Measurements from ENCODE around the gene PTAR1.

Gene PTAR1

DNA sequence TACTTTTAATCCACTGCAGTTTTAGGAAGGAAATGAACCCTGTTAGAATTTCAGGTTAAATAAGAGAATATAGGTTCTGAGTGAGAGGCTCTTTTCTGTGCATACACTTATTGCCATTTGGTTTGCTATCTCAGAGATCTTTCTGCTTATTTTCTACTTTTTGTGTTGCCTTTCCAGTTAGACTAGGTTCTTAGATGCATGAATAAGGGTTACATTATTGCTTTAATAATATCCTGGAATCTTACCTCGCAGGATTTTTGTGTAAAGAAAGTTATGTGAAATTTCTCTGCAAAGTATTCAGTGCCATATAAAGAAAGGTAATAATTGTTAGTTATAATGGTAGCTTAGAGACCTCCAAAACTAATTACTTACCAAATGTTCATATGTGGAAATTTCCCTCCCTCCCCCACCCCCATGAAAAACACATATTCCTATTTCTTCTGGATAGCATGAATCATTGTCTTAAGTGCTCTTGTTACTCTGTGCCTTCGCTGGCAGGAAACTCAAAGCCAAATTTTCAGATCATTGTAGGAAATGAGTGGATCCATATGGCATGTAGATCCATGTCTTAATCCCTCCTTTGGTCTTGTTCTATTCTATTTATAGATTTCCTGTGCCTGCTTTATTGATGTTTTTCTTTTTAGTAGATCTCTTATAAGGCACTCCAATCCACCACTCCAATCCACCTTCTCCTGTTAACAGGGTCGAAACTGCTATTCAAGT is 84.9 kb downstream of the PTAR1 start:
- no peak for DNase-seq

DNA sequence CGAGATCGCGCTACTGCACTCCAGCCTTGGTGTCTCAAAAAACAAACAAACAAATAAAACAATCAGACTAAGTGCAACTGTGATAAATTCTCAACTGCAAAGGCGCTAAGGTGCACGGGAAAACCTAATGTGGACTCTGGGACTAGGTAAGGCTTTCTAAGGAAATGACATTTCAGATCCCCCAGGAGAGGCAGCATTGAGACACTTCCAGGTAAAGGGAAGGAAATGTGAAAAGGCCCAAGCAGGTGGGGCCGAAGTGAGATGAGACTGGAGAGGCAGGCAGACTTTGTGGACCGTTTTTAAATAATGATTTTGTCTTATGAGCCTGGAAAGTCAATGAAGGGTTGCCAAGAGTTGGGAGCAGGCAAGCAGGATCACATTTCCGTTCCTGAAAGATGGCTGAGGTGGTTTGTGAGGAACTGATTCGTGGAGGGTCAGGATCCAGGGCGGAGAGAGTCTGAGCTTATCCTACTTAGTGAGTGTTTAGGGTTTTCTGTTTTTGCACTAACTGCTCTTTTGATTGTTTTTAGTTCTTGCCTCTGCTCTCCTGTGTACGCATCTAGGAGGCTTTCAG is 85.6 kb downstream of the PTAR1 start:
- TF ChIP-seq GATA1 (IDR thresholded peaks at IDR 0.05; ENCODE audit: low read depth, low read length) (no peak), POLR2A (IDR thresholded peaks at IDR 0.05; ENCODE audit: low read length) (no peak)
- no peak for DNase-seq

More for the DNA sequence above, 84.9 kb downstream of the PTAR1 start:
- TF ChIP-seq POLR2A (IDR thresholded peaks at IDR 0.05; ENCODE audit: low read length): no peak
- TF ChIP-seq GATA1 (IDR thresholded peaks at IDR 0.05; ENCODE audit: low read depth, low read length): no peak

GRCh38 chr9:69673311-69673640 is 86.5 kb downstream of the PTAR1 start:
- no peak for DNase-seq
- TF ChIP-seq GATA1 (IDR thresholded peaks at IDR 0.05; ENCODE audit: low read depth, low read length) (no peak), POLR2A (IDR thresholded peaks at IDR 0.05; ENCODE audit: low read length) (no peak)

GRCh38 chr9:69672596-69673310 is 87.1 kb downstream of the PTAR1 start:
- peak; percentile 75 to 81 for DNase-seq
- TF ChIP-seq GATA1 (IDR thresholded peaks at IDR 0.05; ENCODE audit: low read depth, low read length): no peak
- TF ChIP-seq POLR2A (IDR thresholded peaks at IDR 0.05; ENCODE audit: low read length): no peak

DNA sequence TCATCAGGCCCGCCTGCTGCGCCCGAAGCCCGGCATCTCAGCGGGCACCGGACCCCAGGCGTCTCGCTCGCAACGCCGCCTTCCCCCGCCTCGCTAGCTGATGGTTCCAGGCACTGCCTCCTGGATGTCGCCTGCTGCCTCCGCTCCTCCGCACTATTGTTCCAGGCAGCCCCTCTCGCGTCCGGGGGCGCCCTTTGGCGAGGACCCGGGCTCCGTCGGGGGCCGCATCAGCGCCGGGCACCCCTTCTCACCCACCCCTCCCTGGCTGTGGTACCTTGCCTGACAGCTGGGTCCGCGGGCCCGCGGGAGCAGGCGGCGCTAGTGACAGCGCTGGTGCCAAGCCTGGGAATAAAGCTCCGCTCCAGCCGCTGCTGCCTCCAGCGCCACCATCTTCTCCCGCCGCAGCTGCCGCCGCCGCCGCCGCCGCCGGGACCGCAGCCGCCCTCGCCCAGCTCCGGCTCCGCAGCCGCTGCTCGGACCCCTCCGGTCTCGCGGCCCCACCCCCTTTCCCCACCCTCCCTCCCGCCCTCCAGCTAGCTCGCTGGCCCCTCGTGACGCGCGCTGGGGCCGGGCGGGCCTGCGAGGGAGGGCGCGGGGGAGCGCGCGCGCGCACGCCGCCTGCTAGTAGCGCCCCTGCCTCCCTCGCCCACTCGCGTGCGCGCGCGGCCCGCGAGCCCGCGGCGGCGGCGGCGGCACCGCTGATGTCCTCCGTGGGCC is 87.8 kb downstream of the PTAR1 start, which contains the start of gene APBA1:
APBA1 (minus strand) TSS at position 493 of the 717 bp plus-strand sequence.
- TF ChIP-seq POLR2A (IDR thresholded peaks at IDR 0.05; ENCODE audit: low read length) (no peak), GATA1 (IDR thresholded peaks at IDR 0.05; ENCODE audit: low read depth, low read length) (no peak)
- peak; percentile 55 to 72 for DNase-seq

DNA sequence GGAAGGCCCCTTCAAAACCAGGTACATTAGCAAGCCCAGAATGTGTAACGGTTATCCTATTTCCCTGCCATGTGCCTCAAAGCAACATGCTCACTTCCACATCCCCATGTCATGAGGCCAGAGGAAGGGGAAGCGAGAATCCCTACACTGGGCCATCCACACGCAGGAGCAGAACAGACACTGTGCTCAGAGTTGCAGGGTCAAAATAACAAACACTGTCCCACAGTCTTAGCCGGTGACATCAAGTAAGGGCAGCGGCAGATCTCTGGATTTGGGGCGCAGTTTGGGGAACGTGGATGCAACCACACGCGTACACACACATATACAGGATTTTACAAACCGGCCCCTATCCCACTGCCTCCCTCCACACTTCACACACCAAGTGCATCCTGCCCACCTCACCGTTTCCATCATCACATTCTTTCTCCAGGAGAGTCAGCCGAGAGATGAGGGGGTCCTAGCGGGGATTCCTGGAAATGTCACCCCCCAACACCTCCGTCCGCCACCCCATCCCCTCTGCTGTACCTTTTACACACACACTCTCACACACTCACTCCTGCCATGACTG is 88.4 kb downstream of the PTAR1 start:
- TF ChIP-seq GATA1 (IDR thresholded peaks at IDR 0.05; ENCODE audit: low read depth, low read length) (no peak), POLR2A (IDR thresholded peaks at IDR 0.05; ENCODE audit: low read length) (no peak)
- DNase-seq: no peak

GRCh38 chr9:69667306-69667705 is 92.5 kb downstream of the PTAR1 start:
- TF ChIP-seq POLR2A (IDR thresholded peaks at IDR 0.05; ENCODE audit: low read length) (no peak), GATA1 (IDR thresholded peaks at IDR 0.05; ENCODE audit: low read depth, low read length) (no peak)

DNA sequence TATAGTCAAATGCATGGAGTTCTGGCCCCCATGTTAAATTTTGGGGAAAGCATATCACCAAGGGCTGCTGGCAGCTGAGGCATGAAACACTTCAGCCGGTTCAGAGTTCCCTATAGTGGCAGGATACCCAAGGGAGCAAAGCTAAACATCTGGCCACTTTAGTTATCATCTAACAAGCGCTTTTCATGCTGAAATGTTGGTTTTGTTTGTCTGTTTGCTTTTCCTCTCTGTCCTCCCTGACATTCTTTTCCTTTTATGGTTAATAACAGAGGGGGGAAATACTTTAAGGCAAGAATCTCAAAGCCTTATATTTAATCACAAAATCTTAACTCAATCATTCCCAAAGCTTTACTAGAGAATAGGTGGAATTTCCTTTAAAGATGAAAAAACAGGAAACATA is 99.5 kb downstream of the PTAR1 start:
- no peak for TF ChIP-seq POLR2A (IDR thresholded peaks at IDR 0.05; ENCODE audit: low read length)
- no peak for TF ChIP-seq GATA1 (IDR thresholded peaks at IDR 0.05; ENCODE audit: low read depth, low read length)
- DNase-seq: no peak

More at GRCh38 chr9:69667306-69667705, 92.5 kb downstream of the PTAR1 start:
- DNase-seq: no peak
